Measurements from ENCODE around the gene SPATA21. TPM values are rescaled to one million over a fixed set of nuclear protein-coding genes. Genes with fewer than 3 reads are reported as not detected.

The SPATA21 gene
- total and polyA plus RNA-seq, 10 of the 15 experiments (the other 5 are each of a cell fraction or from before 2014, with no cell fraction given): 0.05 to 1.1 (median 0.24) TPM; not detected in 1

GRCh38 chr1:16356867-16357266 lies 80.4 kb downstream of the SPATA21 start:
- FAIRE-seq (no peak), DNase-seq (ENCODE audit: low read depth, low spot score) (no peak), ATAC-seq (no peak)
- RAD21 ChIA-PET (ENCODE audit: unreplicated experiment): interaction anchor here (1.1 to 1.4 kb wide), 2 partner anchors 8 to 121 kb away, joined by 3 to 6 read pairs; no protein-coding TSS in a partner anchor
- H3K79me2 ChIP-seq (ENCODE audit: control insufficient read depth, insufficient read depth, low read length): peaks cover 4% of the 10 kb centered on the region
- H3K9ac ChIP-seq (ENCODE audit: control insufficient read depth, insufficient read depth, low read length): no peak overlapping the region
- no peak for TF ChIP-seq ZNF384 (IDR thresholded peaks at IDR 0.05; ENCODE audit: borderline replicate concordance, low read depth, low read length)
- TF ChIP-seq, protein P1, sequence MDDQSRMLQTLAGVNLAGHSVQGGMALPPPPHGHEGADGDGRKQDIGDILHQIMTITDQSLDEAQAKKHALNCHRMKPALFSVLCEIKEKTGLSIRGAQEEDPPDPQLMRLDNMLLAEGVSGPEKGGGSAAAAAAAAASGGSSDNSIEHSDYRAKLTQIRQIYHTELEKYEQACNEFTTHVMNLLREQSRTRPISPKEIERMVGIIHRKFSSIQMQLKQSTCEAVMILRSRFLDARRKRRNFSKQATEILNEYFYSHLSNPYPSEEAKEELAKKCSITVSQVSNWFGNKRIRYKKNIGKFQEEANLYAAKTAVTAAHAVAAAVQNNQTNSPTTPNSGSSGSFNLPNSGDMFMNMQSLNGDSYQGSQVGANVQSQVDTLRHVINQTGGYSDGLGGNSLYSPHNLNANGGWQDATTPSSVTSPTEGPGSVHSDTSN (IDR thresholded peaks at IDR 0.05; ENCODE audit: insufficient replicate concordance, low read depth, low read length): no peak
- TF ChIP-seq, protein P2, sequence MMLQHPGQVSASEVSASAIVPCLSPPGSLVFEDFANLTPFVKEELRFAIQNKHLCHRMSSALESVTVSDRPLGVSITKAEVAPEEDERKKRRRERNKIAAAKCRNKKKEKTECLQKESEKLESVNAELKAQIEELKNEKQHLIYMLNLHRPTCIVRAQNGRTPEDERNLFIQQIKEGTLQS (IDR thresholded peaks at IDR 0.05; ENCODE audit: borderline replicate concordance, extremely low read depth, low read depth, low read length): no peak
- no peak for TF ChIP-seq SMC3 (IDR thresholded peaks at IDR 0.05; ENCODE audit: borderline replicate concordance, low read length)
- TF ChIP-seq GABPA (IDR thresholded peaks at IDR 0.05; ENCODE audit: low read depth): no peak
- TF ChIP-seq SUZ12 (IDR thresholded peaks at IDR 0.05; ENCODE audit: unreplicated experiment): no peak
- TF ChIP-seq FOXM1 (IDR thresholded peaks at IDR 0.05; ENCODE audit: low read depth, low read length): no peak
- no peak for TF ChIP-seq POLR2AphosphoS2 (IDR thresholded peaks at IDR 0.05; ENCODE audit: low read depth, low read length)
- TF ChIP-seq, protein P3, sequence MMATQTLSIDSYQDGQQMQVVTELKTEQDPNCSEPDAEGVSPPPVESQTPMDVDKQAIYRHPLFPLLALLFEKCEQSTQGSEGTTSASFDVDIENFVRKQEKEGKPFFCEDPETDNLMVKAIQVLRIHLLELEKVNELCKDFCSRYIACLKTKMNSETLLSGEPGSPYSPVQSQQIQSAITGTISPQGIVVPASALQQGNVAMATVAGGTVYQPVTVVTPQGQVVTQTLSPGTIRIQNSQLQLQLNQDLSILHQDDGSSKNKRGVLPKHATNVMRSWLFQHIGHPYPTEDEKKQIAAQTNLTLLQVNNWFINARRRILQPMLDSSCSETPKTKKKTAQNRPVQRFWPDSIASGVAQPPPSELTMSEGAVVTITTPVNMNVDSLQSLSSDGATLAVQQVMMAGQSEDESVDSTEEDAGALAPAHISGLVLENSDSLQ (IDR thresholded peaks at IDR 0.05): no peak
- TF ChIP-seq, protein P4, sequence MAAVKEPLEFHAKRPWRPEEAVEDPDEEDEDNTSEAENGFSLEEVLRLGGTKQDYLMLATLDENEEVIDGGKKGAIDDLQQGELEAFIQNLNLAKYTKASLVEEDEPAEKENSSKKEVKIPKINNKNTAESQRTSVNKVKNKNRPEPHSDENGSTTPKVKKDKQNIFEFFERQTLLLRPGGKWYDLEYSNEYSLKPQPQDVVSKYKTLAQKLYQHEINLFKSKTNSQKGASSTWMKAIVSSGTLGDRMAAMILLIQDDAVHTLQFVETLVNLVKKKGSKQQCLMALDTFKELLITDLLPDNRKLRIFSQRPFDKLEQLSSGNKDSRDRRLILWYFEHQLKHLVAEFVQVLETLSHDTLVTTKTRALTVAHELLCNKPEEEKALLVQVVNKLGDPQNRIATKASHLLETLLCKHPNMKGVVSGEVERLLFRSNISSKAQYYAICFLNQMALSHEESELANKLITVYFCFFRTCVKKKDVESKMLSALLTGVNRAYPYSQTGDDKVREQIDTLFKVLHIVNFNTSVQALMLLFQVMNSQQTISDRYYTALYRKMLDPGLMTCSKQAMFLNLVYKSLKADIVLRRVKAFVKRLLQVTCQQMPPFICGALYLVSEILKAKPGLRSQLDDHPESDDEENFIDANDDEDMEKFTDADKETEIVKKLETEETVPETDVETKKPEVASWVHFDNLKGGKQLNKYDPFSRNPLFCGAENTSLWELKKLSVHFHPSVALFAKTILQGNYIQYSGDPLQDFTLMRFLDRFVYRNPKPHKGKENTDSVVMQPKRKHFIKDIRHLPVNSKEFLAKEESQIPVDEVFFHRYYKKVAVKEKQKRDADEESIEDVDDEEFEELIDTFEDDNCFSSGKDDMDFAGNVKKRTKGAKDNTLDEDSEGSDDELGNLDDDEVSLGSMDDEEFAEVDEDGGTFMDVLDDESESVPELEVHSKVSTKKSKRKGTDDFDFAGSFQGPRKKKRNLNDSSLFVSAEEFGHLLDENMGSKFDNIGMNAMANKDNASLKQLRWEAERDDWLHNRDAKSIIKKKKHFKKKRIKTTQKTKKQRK (IDR thresholded peaks at IDR 0.05; ENCODE audit: low read depth, low read length): no peak
- TF ChIP-seq CEBPB (IDR thresholded peaks at IDR 0.05; ENCODE audit: borderline replicate concordance in 1 of 2, low read depth in 2 of 2, low read length in 2 of 2): no peak
- no peak for TF ChIP-seq PAX8 (IDR thresholded peaks at IDR 0.05)
- TF ChIP-seq, protein P5, sequence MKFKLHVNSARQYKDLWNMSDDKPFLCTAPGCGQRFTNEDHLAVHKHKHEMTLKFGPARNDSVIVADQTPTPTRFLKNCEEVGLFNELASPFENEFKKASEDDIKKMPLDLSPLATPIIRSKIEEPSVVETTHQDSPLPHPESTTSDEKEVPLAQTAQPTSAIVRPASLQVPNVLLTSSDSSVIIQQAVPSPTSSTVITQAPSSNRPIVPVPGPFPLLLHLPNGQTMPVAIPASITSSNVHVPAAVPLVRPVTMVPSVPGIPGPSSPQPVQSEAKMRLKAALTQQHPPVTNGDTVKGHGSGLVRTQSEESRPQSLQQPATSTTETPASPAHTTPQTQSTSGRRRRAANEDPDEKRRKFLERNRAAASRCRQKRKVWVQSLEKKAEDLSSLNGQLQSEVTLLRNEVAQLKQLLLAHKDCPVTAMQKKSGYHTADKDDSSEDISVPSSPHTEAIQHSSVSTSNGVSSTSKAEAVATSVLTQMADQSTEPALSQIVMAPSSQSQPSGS (IDR thresholded peaks at IDR 0.05; ENCODE audit: low read length): no peak
- no peak for TF ChIP-seq ZZZ3 (IDR thresholded peaks at IDR 0.05; ENCODE audit: control insufficient read depth, insufficient read length, low read depth)
- TF ChIP-seq SUPT20H (IDR thresholded peaks at IDR 0.05; ENCODE audit: borderline replicate concordance, control insufficient read depth, low read depth, low read length): no peak
- no peak overlapping the region for H3K4me2 ChIP-seq (ENCODE audit: control insufficient read depth, insufficient read depth)
- H3K27ac ChIP-seq (ENCODE audit: control insufficient read depth, insufficient read depth): no peak overlapping the region
- no TSS peak for BruUV-seq (replicated peaks)
- no peaks in the 10 kb centered on the region for H3K9me3 ChIP-seq (replicated peaks; ENCODE audit: control insufficient read depth, insufficient read depth, low read length)
- intact Hi-C loops (cut with micrococcal nuclease; ENCODE audit: unreplicated experiment): no loop called here
- no peaks in the 10 kb centered on the region for H3K27me3 ChIP-seq (replicated peaks in 1 of 2; ENCODE audit: control insufficient read depth in 2 of 2, insufficient read depth in 2 of 2, low read length in 1 of 2)
- in situ Hi-C loops (cut with MboI): no loop called here
- 0 out of 2 replicates have a peak, but pooled peaks cover 4% of the 10 kb centered on the region for H3K4me1 ChIP-seq (ENCODE audit: control insufficient read depth, insufficient read depth, low read length)
- no peaks in the 10 kb centered on the region for H4K20me1 ChIP-seq (ENCODE audit: control insufficient read depth, insufficient read depth)
- POLR2A ChIA-PET: interaction anchor here (0.6 kb wide), 1 partner anchor 333 kb away, joined by 3 read pairs; no protein-coding TSS in a partner anchor
- SMC1A ChIA-PET (ENCODE audit: uncharacterized antibody, unreplicated experiment): interaction anchor here (1.1 to 5.6 kb wide), 2 partner anchors 8 to 287 kb away, joined by 3 to 43 read pairs; partner anchors contain the start of gene SZRD1
- H2AFZ ChIP-seq (ENCODE audit: control insufficient read depth, low read depth, low read length): no peak overlapping the region
- WGBS (ENCODE audit: insufficient coverage, insufficient replicate concordance, low lambda C conversion rate, missing lambda C conversion rate): 92% methylated on average over 3 of the region's 3 CpGs
- no peaks in the 10 kb centered on the region for H3K36me3 ChIP-seq (ENCODE audit: control insufficient read depth in 2 of 2, insufficient read depth in 2 of 2, low read length in 1 of 2)
- H3K4me3 ChIP-seq: no peak overlapping the region
- CTCF ChIA-PET: interaction anchor here (1.6 to 1.8 kb wide), 2 partner anchors 274 to 278 kb away, joined by 6 to 7 read pairs; no protein-coding TSS in a partner anchor

All from GM12878 (cell line).